GM12874 (cell line): Measurements from ENCODE around the gene CBX5.

ENCODE experiments used
- CTCF ChIP-seq: IDR thresholded peaks from 2 replicates; pipeline ENCODE4 v1.5.1; 2011; ENCODE audit warnings: low read depth, mild to moderate bottlenecking, control low read depth, low read length, moderate library complexity; ENCODE audit not compliant: insufficient read depth

Gene CBX5

DNA sequence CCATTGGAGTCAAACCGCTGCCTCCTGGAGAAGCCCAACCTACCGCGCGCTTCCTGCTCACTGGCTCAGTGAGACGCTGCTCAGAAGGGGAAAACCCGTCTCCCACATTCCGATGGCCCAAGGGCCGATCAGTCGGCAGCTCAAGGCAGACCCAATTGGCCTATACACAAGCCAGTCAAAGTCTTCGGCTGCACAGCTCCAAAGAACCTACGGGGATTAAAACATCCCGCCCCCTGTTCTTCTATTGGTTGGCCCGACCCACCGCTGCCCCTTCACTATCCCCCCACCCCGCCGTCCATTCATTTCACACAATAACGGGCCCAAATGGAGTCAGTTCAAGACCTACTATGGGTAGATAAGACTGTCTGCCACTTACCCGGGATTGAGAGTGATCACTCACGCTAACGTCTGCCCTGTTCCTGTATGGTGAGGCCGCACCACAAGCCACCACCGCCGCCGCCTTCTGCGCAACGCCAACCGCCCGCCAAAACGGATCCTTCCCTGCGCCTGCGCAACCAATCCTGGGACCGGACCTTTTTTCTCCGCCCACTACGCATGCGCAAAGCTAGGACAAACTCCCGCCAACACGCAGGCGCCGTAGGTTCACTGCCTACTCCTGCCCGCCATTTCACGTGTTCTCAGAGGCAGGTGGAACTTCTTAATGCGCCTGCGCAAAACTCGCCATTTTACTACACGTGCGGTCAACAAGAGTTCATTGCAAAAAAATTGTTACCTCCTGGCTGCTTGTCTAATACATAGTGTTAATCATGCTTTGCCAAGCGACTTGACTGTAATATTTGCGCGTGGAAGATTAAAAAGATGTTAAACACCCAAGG lies at the start of gene CBX5:
Gene CBX5, minus strand, starts transcription at position 491 of the 836 bp plus-strand sequence. CDS start 22,472 bp downstream, outside the sequence.
- TF ChIP-seq CTCF, result no peak

- no peak for TF ChIP-seq CTCF
Measured at GRCh38 chr12:54328595-54329337, 48.8 kb upstream of the CBX5 start.

DNA sequence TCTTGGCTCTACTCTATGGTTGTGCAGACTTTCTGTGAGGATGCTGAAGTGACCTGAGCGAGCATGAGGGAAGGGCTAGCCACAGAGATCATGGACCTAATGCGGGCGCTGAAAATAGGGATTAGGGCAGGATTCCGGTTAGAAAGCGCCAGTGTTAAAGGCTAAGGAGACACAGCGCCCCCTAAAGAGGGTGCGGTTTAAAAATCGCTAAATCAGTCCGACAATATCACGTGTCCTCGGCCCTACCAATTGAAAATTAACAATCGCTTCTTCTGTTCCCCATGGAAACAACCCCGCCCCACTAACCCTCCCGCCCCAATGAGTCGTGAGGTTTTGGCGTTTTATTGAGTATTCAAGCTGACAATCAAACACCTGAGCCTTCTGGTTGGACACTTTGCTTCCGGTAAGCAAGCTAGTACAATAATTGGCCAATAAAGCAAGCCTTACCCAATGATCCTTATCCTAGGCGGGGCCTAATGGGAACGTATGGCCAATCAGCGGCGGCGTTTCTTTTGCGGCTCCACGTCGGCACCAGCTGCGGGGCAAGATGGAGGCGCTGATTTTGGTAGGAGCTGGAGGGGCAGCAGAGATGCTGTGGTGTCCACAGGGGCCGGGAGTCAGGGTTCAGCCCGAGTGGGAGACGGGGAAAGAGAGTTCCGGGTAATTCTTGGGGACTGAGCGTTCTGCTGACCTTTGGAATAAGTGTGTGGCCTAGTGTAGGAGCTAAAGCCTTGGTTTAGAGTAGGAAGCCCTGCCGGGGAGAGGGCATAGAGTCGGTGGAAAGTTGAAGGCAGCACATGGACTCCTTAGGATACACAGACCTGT lies 44.9 kb upstream of the CBX5 start, which contains the start of gene COPZ1:
Gene COPZ1, plus strand, starts transcription at position 515 of the 825 bp plus-strand sequence. Its CDS starts 33 bp downstream, at position 548.
- peak; percentile 85 for TF ChIP-seq CTCF

DNA sequence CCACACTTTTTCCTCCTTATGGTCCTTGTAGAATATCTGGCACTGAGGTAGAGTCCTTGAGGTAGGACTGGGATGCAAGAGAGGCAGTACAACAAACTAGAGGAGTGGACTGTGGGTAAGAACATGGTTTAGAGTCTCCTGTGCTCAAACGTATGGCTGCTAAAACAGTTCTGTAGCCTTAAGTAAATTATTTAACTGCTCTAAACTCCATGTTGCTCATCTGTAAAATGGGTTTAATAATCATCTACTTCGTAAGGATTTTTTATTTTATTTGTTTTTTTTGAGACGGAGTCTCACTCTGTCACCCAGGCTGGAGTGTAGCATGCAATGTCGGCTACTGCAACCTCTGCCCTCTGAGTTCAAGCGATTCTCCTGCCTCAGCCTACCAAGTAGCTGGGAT lies 41.4 kb upstream of the CBX5 start:
- no peak for TF ChIP-seq CTCF

- TF ChIP-seq CTCF, result no peak
Measured at GRCh38 chr12:54311051-54311450, 31.1 kb upstream of the CBX5 start.

GRCh38 chr12:54306925-54307741 lies 27.2 kb upstream of the CBX5 start:
- TF ChIP-seq CTCF, result no peak
